ENCODE data around the gene LRP10.
A peak's percentile ranks its signal among the peaks of the same experiment; 100 is the strongest.
"Not testable (repeated sequence)": the region's sequence is repeated elsewhere in the genome, so short reads cannot be mapped to it uniquely, and the experiment has no call there.

LRP10 gene, protein sequence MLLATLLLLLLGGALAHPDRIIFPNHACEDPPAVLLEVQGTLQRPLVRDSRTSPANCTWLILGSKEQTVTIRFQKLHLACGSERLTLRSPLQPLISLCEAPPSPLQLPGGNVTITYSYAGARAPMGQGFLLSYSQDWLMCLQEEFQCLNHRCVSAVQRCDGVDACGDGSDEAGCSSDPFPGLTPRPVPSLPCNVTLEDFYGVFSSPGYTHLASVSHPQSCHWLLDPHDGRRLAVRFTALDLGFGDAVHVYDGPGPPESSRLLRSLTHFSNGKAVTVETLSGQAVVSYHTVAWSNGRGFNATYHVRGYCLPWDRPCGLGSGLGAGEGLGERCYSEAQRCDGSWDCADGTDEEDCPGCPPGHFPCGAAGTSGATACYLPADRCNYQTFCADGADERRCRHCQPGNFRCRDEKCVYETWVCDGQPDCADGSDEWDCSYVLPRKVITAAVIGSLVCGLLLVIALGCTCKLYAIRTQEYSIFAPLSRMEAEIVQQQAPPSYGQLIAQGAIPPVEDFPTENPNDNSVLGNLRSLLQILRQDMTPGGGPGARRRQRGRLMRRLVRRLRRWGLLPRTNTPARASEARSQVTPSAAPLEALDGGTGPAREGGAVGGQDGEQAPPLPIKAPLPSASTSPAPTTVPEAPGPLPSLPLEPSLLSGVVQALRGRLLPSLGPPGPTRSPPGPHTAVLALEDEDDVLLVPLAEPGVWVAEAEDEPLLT

DNA sequence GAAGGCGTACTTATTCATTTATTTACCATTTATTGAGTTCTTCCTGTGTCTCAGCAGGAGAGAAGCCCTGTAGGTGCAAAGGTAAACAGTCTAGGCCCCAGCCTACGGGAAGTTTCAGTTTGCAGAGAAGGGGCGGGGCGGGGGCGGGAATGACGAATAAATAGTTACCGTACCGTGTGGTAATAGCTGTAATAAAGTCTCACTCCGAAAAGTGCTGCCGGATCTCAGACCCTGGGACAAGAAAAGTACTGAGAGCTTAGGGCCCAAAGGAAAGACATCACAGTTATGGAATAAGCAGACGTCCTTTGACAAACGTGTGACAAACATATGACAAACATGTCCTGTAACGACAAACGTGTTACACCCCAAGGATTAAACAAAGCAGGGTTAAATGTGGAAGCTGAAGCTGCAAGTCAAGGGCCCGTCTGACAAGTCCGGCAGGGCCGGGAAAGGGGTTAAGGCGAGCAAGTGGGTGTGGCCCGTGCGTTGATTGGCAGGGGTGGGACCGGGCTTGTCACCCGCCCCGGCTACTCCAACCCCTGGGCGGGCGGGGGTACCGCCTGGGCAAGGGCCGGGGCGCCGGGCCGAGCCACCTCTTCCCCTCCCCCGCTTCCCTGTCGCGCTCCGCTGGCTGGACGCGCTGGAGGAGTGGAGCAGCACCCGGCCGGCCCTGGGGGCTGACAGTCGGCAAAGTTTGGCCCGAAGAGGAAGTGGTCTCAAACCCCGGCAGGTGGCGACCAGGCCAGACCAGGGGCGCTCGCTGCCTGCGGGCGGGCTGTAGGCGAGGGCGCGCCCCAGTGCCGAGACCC is at the start of gene LRP10:
Gene LRP10, plus strand, starts transcription at position 517 of the 809 bp plus-strand sequence. CDS start 564 bp downstream, outside the sequence.
- no peaks in the 10 kb centered on the region for H3K9me3 Mint-ChIP-seq
- H3K27me3 Mint-ChIP-seq = no peaks in the 10 kb centered on the region
- peak within 1 kb of the TSS; percentile 99 for H3K27ac Mint-ChIP-seq
- H3K36me3 Mint-ChIP-seq = peaks cover 3% of the 10 kb centered on the region
- H3K4me1 Mint-ChIP-seq = peaks cover 37% of the 10 kb centered on the region
- peak within 1 kb of the TSS; percentile 97 for H3K4me3 Mint-ChIP-seq

DNA sequence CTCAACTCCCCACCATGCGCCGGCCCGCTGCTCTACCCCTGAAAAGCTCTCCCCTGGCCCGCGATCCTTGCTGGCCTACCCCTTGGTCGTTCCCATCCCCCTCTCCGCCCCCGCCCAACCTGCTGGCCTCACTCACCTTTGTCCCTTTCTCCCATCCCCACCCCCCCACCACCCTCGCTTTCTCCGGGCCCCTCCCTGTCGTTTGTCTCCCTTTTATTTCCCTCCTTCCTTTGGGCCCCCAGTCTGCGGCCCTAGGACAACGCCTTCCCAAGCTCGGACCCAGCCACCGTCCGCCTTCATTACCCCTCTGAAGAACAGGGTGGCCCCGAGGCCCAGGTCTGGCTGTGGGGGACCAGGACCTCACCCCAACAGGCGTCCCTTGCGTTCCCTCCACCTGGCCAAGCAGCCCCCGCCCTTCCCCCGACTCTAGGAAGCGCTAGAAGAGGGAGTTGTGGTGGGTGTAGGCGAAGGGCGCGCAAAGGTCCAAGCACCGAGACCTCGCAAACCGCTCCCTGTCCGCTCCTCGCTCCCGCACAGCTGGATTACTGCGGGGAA is 49.4 kb upstream of the LRP10 start:
- Mint-ChIP-seq H3K27me3 (no peaks in the 10 kb centered on the region), H3K4me3 (peak overlapping the region; percentile 62), H3K9me3 (no peaks in the 10 kb centered on the region), H3K4me1 (peaks cover 25% of the 10 kb centered on the region), H3K27ac (no peak overlapping the region), H3K36me3 (no peaks in the 10 kb centered on the region)

DNA sequence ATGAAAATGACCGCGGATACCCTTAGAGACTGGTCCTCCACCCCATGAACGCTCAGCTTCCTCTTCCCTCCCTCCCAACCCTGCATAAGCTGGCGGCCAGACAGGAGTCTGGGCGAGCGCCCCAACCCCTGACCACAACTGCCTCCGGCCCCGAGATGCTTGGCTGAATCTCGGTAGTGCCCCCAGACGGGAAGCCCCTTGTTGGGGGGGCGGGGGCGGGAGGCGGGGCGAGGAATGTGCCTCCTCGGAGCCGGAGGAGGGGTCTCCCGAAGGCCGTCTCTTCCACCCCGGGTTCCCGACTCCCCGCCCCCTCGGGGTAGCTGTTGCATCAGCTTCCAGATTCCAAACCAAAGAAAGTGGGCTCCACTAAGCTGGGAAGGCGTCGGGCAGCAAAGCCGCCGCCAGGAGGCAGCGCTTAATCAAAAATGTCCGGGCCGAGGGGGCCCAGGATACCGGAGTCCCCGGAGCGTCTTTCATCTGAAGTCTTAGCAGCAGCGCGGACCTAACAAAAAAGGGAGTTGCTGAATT is 48.9 kb upstream of the LRP10 start:
- peaks cover 25% of the 10 kb centered on the region for H3K4me1 Mint-ChIP-seq
- no peak overlapping the region for H3K27ac Mint-ChIP-seq
- H3K36me3 Mint-ChIP-seq = no peaks in the 10 kb centered on the region
- H3K27me3 Mint-ChIP-seq = no peaks in the 10 kb centered on the region
- no peaks in the 10 kb centered on the region for H3K9me3 Mint-ChIP-seq
- peak overlapping the region; percentile 62 for H3K4me3 Mint-ChIP-seq

DNA sequence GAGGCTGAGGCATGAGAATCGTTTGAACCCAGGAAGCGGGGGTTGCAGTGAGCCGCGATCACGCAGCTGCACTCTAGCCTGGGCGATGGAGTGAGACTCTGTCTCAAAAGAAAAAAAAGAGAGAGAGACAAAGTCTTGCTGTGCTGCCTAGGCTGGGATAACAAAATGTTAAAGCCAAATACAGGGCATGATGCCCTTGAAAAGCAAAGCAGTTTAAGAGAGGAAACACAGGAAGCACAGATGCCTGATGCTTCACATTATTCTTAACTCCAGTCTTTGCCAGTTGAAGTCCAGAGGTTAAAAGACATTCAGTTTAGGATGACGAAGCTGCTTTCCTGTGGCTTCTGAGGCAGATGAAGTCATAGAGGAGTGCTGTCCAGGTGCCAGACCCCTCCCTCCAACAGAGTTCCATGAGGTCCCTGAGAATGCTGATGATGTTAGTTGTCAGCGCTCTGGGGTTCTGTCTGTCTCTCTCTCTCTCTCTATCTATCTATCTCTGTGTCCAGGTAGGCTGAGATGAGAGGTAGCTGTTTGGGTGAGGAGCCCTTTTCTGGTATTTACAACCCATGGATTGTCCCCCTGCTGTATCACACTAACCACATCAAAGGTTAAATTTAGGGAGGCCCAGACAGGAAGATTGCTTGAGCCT is 46.7 kb upstream of the LRP10 start:
- H3K9me3 Mint-ChIP-seq = no peaks in the 10 kb centered on the region
- H3K27ac Mint-ChIP-seq = no peak overlapping the region
- H3K4me3 Mint-ChIP-seq = no peak overlapping the region
- no peaks in the 10 kb centered on the region for H3K27me3 Mint-ChIP-seq
- H3K36me3 Mint-ChIP-seq = no peaks in the 10 kb centered on the region
- peaks cover 32% of the 10 kb centered on the region for H3K4me1 Mint-ChIP-seq

DNA sequence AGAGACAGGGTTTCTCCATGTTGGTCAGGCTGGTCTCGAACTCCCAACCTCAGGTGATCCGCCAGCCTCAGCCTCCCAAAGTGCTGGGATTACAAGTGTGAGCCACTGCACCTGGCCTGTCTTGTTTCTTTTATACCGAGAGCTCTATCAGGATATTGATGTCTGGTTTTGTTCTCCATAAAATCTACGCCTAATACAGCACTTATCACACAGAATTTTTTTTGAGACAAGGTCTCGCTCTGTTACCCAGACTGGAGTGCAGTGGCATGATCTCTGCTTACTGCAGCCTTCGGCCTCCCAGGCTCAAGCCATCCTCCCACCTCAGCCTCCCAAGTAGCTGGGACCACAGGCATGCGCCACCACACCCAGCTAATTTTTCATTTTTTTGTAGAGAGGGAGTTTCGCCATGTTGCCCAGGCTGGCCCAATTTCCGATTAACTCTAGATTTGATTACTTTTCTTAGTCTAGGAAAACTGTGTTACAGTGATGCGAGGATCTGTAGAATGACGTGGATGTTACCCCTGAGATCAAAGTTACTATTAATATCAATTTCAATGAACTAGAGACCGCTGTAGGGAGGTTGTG is 42.4 kb upstream of the LRP10 start:
- Mint-ChIP-seq H3K4me1 (peaks cover 39% of the 10 kb centered on the region), H3K36me3 (peaks cover 10% of the 10 kb centered on the region), H3K4me3 (peak overlapping the region; percentile 99), H3K27ac (peak overlapping the region; percentile 93)
- H3K27me3 Mint-ChIP-seq, H3K9me3 Mint-ChIP-seq: not testable (repeated sequence)

DNA sequence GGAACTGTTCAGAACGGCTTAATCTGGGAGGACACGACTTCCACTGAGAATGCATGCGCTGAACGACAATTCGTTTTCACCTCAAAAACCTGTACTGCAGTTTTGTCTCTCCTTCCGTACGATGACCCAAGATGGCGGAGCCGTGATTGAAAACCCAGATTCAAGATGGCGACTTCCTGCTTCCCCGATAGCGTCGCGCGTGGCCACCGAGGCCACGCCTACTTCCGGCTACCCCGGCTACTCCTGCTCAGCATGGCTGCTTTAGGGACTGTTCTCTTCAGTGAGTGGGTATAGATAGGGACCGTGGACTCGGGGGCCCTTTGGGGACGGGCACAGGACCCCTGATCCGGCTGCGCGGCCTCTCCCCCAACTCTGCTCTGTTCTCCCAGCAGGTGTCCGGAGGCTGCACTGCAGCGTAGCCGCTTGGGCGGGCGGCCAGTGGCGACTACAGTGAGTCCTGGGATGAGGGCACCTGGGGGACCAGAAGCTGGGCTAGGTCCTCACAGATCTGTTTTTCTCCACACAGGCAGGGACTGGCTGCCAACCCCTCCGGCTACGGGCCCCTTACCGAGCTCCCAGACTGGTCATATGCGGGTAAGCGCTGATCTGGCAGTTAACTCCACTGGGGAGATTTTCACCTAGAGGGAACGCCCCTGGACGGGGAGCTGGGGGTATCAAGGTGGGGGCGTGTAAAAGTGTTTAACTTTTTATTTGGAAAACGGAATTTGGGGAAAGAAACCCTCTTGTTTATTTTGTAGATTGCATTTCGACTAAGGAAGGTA is 41.7 kb upstream of the LRP10 start, which contains the start of gene MRPL52:
Gene MRPL52, plus strand, starts transcription at position 227 of the 782 bp plus-strand sequence. Its CDS starts 26 bp downstream, at position 253.
- Mint-ChIP-seq H3K4me1 (peaks cover 32% of the 10 kb centered on the region), H3K4me3 (peak within 1 kb of the TSS; percentile 99), H3K27ac (peak within 1 kb of the TSS; percentile 93), H3K9me3 (no peaks in the 10 kb centered on the region), H3K36me3 (peaks cover 10% of the 10 kb centered on the region), H3K27me3 (no peaks in the 10 kb centered on the region)

DNA sequence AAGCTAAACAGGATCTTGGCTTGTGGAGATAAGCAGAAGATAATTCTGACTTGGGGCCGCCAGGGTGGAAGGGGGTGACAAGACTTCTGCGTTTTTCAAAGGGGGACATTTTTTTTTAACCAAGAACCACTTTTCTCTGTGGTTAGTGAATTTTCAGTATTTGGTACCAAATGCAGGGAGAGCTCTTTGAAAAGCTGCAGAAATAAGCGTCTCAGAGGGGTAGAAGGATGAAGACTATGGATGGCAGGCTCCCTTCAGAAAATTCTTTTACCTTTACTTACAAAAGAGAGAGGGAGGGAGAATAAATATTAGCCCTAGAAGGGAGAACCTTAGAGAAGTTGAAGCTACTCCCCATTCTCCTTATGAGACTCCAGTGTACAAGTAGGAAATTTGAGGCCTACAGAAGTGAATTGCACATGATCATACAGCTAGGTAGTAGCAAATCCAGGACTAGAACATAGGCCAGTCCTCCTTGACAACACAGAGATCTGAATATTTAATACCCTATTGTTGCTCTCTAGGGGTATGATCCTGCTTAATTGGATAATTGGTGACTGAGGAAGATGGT is 41.0 kb upstream of the LRP10 start:
- Mint-ChIP-seq H3K27me3 (no peaks in the 10 kb centered on the region), H3K36me3 (peaks cover 12% of the 10 kb centered on the region), H3K4me1 (peaks cover 32% of the 10 kb centered on the region), H3K9me3 (no peaks in the 10 kb centered on the region), H3K4me3 (peak overlapping the region; percentile 99), H3K27ac (peak overlapping the region; percentile 93)

DNA sequence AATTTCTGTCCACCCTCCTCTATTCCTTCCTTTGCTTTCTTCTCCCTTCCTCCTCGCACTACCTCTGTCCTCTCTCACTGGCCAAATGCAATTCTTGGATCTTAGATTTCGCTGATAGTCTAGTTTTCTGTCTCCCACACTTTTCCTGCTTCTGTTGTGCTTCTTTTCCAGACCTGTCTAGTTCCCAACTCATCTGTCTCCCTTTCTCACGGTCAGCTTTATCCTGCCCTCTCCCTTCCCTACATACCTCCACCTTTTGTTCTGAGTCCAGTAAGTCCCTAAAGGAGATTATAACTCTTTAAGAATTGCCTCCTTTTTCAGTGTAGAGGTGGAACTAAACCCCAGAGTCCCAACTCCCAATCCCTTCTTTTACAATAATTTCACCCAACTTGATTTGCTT is 36.0 kb upstream of the LRP10 start:
- Mint-ChIP-seq H3K27me3 (no peaks in the 10 kb centered on the region), H3K4me1 (peaks cover 43% of the 10 kb centered on the region)

DNA sequence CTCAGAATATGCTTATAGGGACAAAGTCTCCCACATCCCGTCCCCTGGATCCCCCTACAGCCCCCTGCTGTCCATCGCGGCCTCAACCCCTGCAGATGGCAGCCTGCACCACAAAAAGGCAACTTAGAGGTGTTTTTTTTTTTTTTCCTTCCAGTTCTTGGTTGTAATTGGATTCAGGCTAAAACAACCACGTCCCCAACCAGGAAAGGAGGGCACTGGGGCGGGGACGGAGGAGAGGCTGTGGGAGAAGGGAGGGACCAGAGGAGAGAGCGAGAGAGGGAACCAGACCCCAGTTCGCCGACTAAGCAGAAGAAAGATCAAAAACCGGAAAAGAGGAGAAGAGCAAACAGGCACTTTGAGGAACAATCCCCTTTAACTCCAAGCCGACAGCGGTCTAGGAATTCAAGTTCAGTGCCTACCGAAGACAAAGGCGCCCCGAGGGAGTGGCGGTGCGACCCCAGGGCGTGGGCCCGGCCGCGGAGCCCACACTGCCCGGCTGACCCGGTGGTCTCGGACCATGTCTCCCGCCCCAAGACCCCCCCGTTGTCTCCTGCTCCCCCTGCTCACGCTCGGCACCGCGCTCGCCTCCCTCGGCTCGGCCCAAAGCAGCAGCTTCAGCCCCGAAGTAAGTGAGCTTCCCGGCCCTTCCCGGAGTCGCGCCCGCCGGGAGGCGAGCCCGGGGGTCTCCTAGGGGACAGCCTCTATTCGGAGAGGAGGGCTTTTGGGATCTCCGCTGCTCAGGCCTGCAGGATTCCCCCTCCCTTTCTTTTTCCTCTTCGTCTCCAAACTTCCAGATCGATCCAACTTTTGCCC is 35.0 kb upstream of the LRP10 start, which contains the start of gene MMP14:
Gene MMP14, plus strand, starts transcription at position 285 of the 813 bp plus-strand sequence. Its CDS starts 233 bp downstream, at position 518.
- Mint-ChIP-seq H3K27me3 (no peaks in the 10 kb centered on the region), H3K4me1 (peaks cover 35% of the 10 kb centered on the region), H3K27ac (peak within 1 kb of the TSS; percentile 90), H3K9me3 (no peaks in the 10 kb centered on the region), H3K4me3 (peak within 1 kb of the TSS; percentile 91), H3K36me3 (peaks cover 14% of the 10 kb centered on the region)

More for the DNA sequence above, 36.0 kb upstream of the LRP10 start:
- Mint-ChIP-seq H3K4me3 (peak overlapping the region; percentile 83), H3K36me3 (peaks cover 17% of the 10 kb centered on the region), H3K9me3 (no peaks in the 10 kb centered on the region), H3K27ac (peak overlapping the region; percentile 52)

DNA sequence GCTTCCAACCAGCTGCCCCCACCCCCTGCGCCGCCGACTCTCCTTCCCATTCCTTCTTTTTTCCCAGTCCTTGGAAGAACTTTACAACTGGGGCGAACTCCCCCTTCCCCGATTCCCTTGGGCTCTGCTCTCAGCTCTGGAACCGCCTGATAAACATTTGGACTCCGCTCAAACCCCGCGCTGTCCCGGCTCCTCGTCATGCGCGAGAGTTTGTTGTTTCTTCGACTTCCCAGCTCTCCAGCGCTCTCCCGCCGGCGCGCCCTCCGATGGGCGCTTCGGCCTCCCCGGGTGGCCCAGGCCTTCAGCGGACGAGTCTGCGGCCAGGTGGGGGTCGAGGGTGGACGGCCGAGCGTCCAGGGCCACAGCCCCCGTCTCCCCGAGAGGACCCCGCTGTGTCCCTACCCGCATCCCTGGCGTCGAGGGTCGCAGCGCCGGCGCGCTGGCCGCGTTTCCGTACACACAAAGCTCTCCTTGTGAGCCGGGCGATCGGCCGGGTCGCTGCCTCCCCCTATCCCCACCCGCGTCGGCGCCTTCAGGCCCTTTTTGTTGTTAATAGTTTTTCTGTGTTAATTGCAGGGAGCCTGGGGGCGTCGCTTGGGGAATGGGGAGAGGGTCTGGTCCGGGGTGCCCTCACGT is 34.3 kb upstream of the LRP10 start:
- peak overlapping the region; percentile 90 for H3K27ac Mint-ChIP-seq
- H3K4me1 Mint-ChIP-seq = peaks cover 29% of the 10 kb centered on the region
- H3K27me3 Mint-ChIP-seq = no peaks in the 10 kb centered on the region
- H3K36me3 Mint-ChIP-seq = peaks cover 11% of the 10 kb centered on the region
- no peaks in the 10 kb centered on the region for H3K9me3 Mint-ChIP-seq
- H3K4me3 Mint-ChIP-seq = peak overlapping the region; percentile 91

DNA sequence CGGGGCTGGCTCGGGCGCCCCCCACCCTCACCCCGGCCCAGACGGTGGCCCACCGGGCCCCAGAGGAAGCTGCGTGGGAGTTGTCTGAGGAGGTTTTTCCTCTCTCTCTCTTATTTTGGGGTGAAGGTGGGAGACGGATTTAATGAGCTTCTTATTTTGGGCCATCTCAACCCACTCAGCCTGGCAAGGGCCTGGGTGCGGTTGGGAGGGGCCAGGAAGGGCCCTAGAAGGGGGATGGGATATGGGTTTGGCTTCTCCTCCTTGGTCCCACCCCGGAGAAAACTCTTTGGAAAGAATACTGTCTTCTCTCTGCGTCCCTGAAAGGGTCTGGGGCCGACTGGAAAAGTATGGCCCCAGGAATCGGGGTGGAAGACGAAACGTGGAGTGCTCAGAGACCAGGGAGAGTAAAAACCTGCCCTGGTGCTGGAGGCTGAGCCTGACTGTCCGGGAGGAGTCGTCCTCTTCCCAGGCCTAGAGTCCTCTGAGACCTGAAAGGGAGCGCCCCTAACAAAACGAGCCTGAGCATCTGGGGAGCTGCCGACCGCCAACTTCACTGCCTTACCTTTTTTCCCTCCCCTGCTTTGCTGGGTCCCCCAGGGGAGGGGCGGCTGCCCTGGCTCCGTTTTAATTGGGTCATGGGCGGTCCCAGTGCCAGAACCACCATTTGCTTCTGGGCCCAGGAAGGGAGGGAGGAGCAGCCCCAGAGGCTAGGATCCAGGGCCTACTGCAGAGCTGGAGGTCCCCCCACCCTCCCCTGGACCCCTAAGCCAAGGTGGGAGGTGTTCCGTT is 33.6 kb upstream of the LRP10 start:
- Mint-ChIP-seq H3K36me3 (peaks cover 11% of the 10 kb centered on the region), H3K4me1 (peaks cover 29% of the 10 kb centered on the region), H3K9me3 (no peaks in the 10 kb centered on the region), H3K27me3 (no peaks in the 10 kb centered on the region), H3K27ac (no peak overlapping the region), H3K4me3 (peak overlapping the region; percentile 91)

DNA sequence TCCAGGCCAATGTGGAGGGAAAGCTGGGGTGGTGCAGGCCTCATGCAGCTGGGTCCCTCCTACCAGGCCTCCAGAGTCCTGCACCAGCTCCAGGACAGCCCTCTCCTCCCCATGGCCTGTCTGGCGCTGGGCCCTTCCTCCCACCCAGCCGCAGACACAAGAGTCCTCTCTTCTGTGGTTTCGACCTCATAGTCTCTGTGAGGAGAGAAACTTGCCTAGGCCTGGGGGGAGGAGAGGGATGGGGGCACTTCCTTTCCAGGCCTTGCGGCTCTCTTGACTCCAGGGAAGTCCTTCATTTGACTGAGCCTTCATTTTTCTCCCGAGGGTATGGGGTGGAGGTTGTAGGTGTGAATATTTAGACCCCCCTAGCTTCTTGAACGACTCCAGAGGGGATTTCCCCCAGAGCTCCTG is 32.9 kb upstream of the LRP10 start:
- peak overlapping the region; percentile 55 for H3K27ac Mint-ChIP-seq
- H3K9me3 Mint-ChIP-seq = no peaks in the 10 kb centered on the region
- H3K4me1 Mint-ChIP-seq = peaks cover 29% of the 10 kb centered on the region
- peaks cover 8% of the 10 kb centered on the region for H3K36me3 Mint-ChIP-seq
- H3K4me3 Mint-ChIP-seq = peak overlapping the region; percentile 42
- H3K27me3 Mint-ChIP-seq = no peaks in the 10 kb centered on the region
